GDM1 (cell line): ENCODE measurements around the gene C1QTNF12.

Experiments used
- DNase-seq: peaks from one replicate; lab custom pipeline; 2025; lab: John Stamatoyannopoulos, UW

The C1QTNF12 gene, protein sequence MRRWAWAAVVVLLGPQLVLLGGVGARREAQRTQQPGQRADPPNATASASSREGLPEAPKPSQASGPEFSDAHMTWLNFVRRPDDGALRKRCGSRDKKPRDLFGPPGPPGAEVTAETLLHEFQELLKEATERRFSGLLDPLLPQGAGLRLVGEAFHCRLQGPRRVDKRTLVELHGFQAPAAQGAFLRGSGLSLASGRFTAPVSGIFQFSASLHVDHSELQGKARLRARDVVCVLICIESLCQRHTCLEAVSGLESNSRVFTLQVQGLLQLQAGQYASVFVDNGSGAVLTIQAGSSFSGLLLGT

DNA sequence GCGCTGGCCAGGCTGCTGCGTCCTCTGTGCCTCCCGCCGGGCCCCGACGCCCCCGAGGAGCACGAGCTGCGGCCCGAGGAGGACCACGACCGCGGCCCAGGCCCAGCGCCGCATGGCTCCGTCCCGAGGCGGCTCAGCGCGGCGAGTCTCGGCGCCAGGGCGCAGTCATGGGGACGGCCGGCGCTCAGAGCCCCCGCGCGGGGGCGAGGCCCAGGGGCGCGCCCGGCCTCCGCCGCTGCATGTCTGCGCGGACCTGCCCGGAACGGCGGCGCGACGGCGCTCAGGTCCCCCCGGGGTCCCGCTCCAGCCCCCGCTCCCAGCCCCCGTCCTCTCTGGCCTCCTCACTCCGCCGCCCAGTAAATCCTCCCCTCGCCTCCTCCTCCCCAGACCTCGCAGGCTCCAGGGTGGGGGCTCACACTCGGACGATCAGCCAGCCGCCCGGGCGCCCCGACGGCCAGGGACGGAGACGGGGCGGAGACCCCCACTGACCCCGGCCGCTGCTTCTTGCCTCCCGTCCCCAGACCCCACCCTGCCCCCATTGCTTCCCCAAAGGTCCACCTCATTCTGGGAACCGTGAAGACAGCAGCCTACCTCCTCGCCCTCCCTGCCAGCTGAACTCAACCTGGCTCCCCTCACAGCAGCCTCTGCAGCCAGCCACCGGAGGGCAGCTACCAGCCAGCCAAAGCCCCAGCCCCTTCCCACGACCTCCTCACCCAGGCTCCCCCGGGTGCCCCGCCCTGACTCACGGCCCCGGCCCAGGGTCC is at the start of gene C1QTNF12:
Gene C1QTNF12 (minus strand): TSS at position 146 of the 764 bp plus-strand sequence. CDS start 32 bp downstream, at position 114.
- DNase-seq = no peak

DNA sequence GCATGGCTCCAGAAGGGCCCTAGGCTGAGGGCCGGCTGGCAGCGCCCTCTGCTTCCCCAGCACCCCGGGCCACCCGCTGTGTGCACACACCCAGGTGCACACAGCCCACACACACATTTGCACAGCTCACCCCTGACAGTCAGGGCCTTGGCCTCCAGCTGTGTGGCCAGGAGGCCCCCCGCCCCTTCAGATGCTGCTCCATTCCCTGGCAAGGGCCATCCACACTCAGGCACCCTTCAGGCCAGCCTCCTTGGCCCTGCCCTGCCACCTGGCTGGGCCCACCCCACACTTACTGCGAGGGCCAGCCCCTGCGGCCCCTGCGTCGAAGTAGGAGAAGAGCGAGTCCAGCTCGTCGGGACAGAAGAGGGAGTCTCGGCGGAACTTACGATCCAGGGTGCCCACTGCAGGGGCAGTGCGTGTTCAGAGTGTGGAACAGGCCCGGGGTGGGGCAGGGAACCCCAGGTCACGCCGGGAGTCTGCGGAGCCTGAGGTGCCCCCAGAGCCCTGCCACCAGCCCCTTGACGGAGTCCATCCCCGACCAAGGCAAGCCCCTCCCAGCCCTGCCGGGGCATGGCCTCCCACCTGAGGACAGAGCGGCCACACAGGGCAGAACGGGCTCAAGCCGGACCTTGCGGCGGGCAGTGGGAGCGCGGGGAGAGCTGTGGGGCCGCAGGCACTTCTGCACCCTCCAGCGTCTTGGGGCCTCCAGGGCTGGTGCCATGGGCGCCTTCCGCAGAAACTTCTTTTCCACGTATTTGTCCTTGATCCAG is 48.8 kb upstream of the C1QTNF12 start:
- DNase-seq = no peak

DNA sequence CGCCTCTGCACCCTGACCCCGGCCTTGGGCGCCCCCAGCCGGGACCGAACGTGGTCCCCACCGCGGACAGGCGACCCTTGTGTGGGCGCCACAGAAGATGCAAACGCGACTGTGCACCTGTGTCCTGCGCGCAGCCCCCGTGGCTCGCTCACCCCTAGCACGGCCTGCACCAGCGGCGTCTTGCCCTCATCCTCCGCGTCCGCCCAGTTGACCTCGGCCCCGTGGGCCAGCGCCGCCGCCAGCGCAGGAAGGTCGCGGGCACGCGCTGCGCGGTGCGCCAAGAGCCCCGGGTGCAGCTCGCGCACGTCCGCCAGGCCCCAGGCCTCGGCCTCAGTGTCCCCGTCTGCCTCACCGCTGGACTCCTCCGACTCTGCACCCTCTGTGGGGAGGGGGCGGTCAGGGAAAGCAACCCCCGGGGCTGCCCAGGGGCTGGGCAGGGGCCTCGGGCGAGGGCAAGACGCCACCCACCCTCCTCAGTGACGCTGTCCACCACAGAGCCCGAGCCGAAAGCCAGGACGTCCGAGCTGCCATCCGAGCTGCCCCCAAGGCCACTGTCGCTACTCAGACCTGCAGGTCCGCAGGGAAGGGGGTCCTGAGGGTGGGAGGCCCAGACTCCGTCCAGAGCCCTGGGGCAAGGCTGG is 47.8 kb upstream of the C1QTNF12 start:
- no peak for DNase-seq

DNA sequence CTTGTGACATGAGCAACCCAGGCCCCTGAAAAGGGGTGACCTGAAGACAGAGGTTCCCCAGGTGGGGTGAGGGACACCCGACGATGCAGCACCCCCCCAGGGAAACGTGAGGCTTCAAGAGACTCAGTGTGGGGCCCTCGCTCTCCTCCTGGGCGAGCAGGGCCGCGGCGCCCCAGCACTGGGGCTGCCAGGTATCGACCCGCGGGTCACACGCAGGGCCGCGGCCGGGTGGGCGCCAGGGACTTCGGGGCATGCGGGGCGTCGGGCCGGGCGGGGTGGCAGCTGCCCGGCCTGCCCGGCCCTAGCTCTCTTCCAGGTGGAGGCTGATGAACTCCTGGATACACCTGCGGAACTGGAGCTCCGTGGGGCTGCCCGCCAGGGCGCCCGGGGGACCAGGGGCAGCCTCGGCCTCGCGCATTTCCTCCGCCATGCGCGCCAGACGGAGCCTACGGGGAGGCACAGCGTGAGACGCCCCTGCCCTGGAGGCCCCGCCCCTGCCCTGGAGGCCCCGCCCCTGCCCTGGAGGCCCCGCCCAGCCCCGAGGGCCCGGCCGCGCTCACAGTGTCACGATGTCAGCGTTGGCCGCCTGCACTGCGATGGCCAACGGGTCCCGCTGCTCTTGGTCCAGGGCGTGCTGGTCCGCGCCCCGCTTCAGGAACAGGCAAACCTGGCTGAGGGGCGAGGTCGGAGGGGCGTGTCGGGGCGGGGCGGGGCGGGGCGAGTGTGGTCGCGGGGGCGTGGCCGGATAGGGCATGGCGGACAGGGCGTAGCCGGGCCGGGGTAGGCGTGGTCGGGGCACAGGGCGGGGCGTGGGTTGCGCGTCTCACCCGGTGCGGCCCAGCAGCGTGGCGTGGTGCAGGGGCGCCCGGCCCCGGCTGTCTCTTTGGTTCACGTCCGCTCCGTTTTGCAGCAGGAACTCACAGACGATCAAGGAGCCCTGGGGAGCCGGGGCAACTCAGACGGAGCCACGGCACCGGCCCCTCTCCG is 47.0 kb upstream of the C1QTNF12 start:
- DNase-seq = no peak

DNA sequence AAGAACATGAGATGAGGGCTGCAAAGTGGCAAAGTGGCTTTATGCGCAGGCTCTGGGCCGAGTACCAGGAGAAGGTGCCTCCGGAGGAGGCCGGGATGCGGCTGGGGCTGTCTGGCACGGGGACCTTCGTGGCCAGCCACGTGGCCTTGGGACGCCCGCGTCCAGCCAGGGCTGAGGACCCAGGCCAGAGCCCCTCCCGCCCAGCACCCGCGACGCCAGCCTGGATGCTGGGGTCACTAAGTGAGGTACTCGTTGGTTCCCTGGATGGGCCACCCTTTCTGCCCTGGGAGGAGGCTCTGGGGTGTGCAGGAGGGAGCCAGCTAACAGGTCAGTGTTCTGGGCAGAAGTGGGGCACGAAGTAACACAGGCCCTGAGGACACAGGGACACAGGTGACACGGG is 46.3 kb upstream of the C1QTNF12 start:
- no peak for DNase-seq

DNA sequence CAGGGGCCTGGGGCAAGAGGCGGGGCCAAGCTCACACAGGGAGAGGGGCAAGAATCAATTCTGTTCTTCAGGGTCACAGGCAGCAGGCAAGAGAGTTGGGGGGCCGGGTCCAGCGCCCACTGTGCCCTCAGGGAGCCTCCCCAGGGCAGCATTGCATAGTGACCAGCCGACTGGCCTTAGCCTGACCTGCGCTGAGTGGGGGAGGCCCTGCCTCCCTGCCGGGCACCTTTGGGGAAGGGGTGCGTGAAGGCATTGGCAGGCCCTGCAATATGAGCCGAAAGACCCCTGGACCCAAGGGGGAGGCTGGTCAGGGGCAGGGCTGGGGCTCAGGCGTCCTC is 45.9 kb upstream of the C1QTNF12 start:
- DNase-seq = no peak

DNA sequence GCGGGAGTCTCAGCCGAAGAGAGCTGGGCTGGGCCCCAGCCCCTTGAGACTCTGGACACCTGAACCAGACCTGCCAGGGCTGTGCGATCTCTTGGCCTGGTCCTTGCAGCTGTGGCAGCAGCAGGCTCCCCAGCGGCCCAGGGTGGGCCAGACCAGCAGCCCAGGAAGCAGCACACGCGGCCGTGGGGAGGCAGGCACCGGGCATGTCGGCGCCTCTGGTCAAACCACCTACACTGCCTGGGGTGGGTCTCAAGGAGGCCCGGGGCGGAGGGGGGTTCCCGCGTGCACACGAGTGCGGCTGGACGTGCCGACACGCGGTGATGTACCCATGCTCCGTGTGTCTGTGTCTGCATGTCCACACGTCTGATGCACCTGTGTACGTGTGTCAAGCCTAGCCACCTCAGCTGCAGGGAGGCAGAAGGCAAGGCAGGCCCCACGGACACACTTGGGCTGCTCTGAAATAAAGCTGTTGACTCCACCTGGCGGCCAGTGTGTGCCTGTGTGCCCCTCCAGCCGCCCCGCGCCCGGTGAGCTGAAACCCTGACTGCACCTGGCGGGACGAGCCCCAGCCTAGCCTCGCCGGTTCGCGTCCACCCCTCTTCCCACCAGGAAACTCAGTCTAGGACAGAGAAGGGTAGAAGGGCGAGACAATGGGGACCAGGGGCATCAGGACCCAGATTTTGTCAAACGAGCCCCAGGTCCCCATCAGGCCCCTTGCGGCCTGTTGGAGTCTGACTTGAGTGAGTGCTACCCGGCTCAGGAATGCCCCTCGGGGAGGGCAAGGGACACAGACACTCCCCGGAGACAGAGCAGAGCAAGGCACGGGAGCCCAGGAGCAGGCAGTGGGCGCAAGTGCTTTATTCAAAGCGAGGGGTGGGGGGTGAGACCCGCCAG is 45.3 kb upstream of the C1QTNF12 start:
- no peak for DNase-seq

DNA sequence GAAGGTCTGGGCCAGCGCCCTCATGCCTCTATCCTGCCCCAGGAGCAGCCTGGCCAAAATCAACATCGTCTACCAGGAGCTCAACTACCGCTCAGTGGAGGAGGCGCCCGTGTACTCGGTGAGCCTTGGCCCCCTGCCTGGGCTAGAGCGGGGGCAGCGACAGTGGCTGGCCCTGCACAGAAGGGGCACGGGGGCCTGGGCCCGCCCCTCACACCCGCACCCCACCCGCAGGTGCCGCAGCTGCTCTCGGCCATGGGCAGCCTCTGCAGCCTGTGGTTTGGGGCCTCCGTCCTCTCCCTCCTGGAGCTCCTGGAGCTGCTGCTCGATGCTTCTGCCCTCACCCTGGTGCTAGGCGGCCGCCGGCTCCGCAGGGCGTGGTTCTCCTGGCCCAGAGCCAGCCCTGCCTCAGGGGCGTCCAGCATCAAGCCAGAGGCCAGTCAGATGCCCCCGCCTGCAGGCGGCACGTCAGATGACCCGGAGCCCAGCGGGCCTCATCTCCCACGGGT is 44.6 kb upstream of the C1QTNF12 start:
- no peak for DNase-seq

DNA sequence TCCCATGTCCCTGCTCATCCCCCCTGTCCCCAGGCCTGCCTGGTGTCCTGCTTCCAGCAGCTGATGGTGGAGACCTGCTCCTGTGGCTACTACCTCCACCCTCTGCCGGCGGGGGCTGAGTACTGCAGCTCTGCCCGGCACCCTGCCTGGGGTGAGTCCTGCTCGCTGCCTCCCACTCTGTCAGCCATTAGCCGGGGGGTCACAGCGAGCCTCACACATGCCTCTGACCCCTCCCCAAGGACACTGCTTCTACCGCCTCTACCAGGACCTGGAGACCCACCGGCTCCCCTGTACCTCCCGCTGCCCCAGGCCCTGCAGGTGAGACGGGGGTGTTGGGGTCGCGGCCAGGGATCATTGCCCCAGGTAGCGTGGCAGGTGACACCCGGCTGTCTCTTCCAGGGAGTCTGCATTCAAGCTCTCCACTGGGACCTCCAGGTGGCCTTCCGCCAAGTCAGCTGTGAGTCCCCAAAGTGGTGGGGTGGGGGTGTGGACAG is 43.8 kb upstream of the C1QTNF12 start:
- no peak for DNase-seq

DNA sequence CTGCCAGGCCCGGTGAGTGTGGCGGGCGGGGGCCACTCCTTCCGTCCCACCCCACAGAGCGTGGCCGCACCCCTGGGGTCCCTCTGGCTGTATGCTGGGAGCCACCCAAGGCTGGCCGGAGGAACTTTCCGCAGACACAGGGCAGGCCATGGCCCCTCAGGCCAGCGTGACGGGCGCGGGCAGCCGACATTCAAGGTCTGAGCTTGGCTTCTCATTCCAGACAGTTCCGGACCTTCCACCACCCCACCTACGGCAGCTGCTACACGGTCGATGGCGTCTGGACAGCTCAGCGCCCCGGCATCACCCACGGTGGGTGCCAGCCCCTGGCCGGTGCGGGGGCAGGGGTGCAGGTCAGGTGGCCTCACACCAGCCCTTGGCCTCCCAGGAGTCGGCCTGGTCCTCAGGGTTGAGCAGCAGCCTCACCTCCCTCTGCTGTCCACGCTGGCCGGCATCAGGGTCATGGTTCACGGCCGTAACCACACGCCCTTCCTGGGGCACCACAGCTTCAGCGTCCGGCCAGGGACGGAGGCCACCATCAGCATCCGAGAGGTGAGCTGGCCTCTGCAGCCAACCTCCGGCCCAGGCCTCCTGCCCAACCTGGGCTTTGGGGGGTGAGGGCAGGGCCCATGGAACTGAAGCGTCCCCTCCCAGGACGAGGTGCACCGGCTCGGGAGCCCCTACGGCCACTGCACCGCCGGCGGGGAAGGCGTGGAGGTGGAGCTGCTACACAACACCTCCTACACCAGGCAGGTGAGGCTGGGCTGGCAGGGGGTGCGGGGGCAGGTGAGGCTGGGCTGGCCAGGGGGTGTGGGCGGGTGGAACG is 41.0 kb upstream of the C1QTNF12 start:
- no peak for DNase-seq

DNA sequence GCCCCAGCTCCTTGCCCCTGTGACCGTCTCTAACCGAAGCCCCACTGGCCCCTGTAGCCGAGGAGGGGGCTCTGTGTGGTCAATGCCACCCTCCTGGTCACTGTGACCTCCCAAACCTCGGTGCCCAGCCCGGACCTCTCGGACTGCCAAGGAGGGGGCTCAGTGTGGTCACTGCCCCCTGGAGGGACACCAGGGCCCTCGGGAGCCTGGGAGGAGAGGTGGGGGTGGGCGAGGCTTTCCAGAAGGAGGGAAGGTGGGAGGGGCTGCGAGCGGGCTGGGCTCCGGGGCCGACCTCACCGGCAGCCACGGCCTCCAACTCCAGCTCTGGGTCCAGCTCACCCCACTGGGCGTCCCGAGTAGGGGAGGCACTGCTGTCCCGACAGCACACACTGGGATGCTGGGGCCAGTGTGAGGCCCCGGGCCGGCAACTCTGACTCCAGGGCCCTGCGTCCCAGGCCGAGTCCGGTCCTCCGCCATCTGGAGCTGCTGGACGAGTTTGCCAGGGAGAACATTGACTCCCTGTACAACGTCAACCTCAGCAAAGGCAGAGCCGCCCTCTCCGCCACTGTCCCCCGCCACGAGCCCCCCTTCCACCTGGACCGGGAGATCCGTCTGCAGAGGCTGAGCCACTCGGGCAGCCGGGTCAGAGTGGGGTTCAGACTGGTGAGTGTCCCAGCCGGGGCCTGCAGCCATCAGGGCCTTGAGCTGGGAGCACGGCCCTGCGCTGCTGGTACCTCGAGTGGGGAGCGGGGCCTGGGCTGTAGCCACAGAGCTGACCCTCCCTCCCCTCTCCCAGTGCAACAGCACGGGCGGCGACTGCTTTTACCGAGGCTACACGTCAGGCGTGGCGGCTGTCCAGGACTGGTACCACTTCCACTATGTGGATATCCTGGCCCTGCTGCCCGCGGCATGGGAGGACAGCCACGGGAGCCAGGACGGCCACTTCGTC is 40.1 kb upstream of the C1QTNF12 start:
- DNase-seq = no peak

DNA sequence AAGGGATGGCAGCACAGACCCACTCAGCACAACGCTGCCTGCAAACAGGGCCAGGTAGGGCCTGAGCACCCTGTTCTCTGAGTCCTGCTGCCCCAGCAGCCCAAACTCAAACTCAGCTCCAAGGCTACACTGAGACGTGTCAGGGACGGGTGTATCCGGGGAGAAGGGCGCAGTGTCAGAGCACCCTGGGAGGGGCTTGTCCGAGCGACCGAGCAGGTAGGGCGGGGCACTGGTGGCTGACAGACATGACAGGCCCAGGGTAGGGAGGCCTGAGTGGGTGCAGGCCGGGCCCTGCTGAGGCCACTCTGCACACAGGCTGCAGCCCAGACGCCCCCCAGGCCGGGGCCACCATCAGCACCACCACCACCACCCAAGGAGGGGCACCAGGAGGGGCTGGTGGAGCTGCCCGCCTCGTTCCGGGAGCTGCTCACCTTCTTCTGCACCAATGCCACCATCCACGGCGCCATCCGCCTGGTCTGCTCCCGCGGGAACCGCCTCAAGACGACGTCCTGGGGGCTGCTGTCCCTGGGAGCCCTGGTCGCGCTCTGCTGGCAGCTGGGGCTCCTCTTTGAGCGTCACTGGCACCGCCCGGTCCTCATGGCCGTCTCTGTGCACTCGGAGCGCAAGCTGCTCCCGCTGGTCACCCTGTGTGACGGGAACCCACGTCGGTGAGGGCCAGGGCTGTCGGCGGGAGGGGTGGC is 39.2 kb upstream of the C1QTNF12 start:
- DNase-seq = no peak

DNA sequence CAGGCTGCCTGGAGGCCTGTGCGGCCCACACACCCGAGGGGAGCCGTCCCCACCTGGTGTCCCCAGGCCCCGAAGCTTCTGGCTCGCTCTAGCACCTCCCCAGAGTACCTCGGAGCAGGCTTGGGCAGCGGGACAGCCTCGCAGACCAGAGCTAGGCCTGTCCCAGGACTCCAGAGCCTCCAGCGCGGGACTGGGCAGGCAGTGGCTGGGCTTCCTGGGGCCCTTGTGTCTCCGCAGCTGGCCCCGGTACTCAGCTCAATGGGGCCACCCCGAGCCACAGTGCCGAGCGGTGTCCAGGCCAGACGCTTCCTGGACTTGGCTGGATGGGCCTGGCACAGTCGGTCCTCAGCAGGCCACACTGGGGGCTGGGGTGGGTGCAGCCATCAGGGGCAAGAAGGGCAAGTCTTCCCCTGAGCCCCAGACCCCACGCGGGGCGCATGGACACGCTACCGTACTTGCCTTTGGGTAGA is 38.6 kb upstream of the C1QTNF12 start:
- DNase-seq = no peak

DNA sequence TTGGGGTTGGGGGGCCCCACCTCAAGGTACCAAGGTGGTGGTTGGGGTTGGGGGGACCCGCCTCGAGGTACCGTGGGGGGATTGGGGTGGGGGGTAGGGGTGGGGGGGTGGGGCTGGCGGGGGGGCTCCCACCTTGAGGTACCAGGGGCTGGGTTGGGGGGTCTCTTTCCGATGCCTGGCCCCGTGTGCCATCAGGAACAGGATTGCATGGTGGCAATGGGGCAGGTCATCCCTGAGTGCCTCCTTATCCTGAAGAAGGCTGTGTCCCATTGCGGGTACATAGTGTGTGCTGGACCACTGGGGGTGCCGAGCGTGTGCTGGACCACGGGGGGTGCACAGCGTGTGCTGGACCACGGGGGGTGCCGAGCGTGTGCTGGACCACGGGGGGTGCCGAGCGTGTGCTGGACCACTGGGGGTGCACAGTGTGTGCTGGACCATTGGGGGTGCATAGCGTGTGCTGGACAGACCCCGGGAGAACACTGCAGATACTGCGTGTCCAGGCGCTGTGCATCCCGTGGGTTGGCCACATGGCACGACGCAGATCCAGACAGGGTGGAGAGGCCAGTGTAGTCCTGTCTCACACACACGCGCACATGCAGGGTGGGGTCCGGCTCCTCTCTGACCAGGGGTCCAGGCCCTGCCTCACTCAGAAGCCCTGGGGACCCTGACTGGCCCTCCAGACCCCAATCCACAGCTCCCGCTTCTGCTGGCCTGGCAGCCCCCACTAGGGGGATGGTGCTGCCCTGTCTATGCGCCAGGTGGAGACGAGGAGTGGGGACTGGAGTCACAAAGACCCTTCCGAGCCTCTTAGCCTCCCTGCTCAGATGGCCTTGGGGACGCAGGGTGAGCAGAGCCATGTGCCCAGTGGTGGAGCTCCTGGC is 37.9 kb upstream of the C1QTNF12 start:
- DNase-seq = no peak

DNA sequence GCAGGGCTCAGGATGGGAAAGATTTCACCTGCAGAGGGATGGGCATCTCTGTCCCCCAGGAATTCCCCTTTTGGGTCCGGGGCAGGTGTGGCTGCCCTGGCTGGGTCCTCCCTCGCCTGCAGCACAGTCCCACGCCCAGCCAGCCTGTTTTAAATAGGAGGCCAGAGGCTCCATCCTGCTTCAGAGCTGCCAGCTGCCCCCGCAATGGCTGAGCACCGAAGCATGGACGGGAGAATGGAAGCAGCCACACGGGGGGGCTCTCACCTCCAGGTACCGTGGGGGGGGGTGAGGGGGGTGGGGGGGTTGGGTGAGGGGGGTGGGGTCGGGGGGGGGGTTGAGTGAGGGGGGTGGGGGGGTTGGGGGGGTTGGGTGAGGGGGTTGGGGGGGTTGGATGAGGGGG is 37.3 kb upstream of the C1QTNF12 start:
- DNase-seq = no peak

DNA sequence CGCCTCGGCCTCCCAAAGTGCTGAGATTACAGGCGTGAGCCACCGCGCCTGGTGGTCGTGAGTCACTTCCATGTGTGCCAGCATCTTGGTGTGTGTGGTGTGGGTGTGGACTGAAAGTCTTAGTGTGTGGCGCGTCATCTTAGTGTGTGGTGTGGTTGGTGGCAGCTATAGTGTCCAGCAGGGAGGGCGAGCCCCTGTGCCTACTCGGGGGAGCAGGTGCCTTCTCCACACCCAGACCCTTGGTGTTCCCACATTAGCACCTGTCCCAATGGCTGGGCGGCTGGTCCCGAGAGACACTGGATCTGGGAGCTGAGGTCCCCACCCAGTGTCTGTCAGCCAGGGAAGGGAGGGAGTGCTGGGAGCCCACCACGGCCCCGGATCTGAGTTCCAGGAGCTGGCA is 36.5 kb upstream of the C1QTNF12 start:
- no peak for DNase-seq
